MM.1S (cell line): ENCODE data around the gene KCNH2.

ENCODE experiments used
- CTCF ChIP-seq: fragments of 300-600 bp; sonication (generic); IDR thresholded peaks from 2 replicates; pipeline ENCODE4 v1.5.1; 2016; ENCODE audit warnings: antibody characterized with exemption, low read length, mixed read lengths
- EZH2 ChIP-seq: fragments of 300-600 bp; sonication (generic); optimal IDR thresholded peaks from 2 replicates; pipeline ENCODE3; 2017; ENCODE audit warnings: low read depth, mild to moderate bottlenecking, antibody characterized with exemption, low read length, mixed read lengths
- EZH2phosphoT487 ChIP-seq: fragments of 300-600 bp; sonication (generic); IDR thresholded peaks from 2 replicates; pipeline ENCODE4 v1.6.1; 2018; ENCODE audit warnings: antibody characterized with exemption, low read length

- TF ChIP-seq CTCF (no peak), EZH2phosphoT487 (no peak), EZH2 (no peak)
These were observed 33.8 kb downstream of the KCNH2 start for GRCh38 chr7:150944066-150945042.
